GM11168 (cell line): ENCODE measurements around the gene OR10A4.
"Not testable (repeated sequence)": the region's sequence is repeated elsewhere in the genome, so short reads cannot be mapped to it uniquely, and the experiment has no call there.

ENCODE experiments used
- in situ Hi-C: fragments of 300-500 bp; cut with MboI; formaldehyde crosslinking; loops from one replicate; pipeline ENCODE4 v1.12.0; 2022; ENCODE audit warnings: low sequenced_read_pairs; ENCODE audit not compliant: unreplicated experiment

Gene OR10A4

GRCh38 chr11:6894097-6894496 lies 17.7 kb downstream of the OR10A4 start:
- in situ Hi-C loops, result no loop called here

GRCh38 chr11:6895010-6895409 lies 18.6 kb downstream of the OR10A4 start:
- in situ Hi-C loops, result no loop called here

GRCh38 chr11:6898911-6899310 lies 22.5 kb downstream of the OR10A4 start:
- in situ Hi-C loops, result no loop called here

- in situ Hi-C loops, result no loop called here
Measured at GRCh38 chr11:6900327-6900999, 24.0 kb downstream of the OR10A4 start.

- in situ Hi-C loops, result not testable (repeated sequence)
Measured at GRCh38 chr11:6904804-6905203, 28.4 kb downstream of the OR10A4 start.

GRCh38 chr11:6911378-6911777 lies 35.0 kb downstream of the OR10A4 start:
- in situ Hi-C loops, result no loop called here

- in situ Hi-C loops, result no loop called here
Measured at GRCh38 chr11:6911948-6912347, 35.5 kb downstream of the OR10A4 start.

- in situ Hi-C loops, result no loop called here
Measured at GRCh38 chr11:6919698-6920097, 43.3 kb downstream of the OR10A4 start.

- in situ Hi-C loops, result no loop called here
Measured at GRCh38 chr11:6920702-6921101, 44.3 kb downstream of the OR10A4 start, which contains the start of gene OR2D3. OR2D3 (plus strand) TSS chr11:6921002; CDS start chr11:6921002, 0 bp downstream.

- in situ Hi-C loops, result no loop called here
Measured at GRCh38 chr11:6925007-6925577, 48.7 kb downstream of the OR10A4 start.

- in situ Hi-C loops, result no loop called here
Measured at GRCh38 chr11:6925636-6926207, 49.3 kb downstream of the OR10A4 start.

- in situ Hi-C loops, result no loop called here
Measured at GRCh38 chr11:6926208-6927029, 50.0 kb downstream of the OR10A4 start, which contains the start of gene ZNF215. ZNF215 (plus strand) TSS chr11:6926426; CDS start chr11:6932273, 5,847 bp downstream.

GRCh38 chr11:6927030-6927617 lies 50.7 kb downstream of the OR10A4 start:
- in situ Hi-C loops, result no loop called here
